HG02610 (cell line): ENCODE results near the gene TMBIM1.
"Not testable (repeated sequence)": the region's sequence is repeated elsewhere in the genome, so short reads cannot be mapped to it uniquely, and the experiment has no call there.

ENCODE experiments used
- ATAC-seq: cut with Tn5 transposase; IDR thresholded peaks from one replicate; pipeline ENCODE4 v1.9.1; 2021; ENCODE audit warnings: mild to moderate bottlenecking, moderate library complexity; ENCODE audit not compliant: unreplicated experiment

Gene TMBIM1

DNA sequence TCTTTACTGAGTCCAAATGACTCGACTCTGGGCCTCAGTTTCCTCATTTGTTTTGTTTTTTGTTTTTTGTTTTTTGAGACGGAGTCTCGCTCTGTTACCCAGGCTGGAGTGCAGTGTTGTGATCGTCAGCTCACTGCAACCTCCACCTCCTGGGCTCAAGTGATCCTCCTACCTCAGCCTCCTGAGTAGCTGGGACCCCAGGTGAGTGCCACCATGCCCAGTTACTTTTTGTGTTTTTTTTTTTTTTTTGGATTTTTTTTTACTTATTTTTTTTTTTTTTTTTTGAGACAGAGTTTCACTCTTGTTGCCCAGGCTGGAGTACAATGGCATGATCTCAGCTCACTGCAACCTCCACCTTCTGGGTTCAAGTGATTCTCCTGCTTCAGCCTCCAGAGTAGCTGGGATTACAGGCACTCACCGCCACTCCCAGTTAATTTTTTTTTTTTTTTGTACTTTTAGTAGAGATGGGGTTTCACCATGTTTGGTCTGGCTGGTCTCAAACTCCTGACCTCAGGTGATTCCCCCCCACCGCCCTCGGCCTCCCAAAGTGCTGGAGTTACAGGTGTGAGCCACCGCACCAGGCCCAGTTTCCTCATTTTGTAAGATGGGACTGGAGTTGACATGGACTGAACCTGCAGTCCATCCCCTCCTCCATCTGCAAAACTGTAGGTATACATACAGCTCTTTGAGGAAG is 18.9 kb downstream of the TMBIM1 start:
- not testable (repeated sequence) for ATAC-seq

DNA sequence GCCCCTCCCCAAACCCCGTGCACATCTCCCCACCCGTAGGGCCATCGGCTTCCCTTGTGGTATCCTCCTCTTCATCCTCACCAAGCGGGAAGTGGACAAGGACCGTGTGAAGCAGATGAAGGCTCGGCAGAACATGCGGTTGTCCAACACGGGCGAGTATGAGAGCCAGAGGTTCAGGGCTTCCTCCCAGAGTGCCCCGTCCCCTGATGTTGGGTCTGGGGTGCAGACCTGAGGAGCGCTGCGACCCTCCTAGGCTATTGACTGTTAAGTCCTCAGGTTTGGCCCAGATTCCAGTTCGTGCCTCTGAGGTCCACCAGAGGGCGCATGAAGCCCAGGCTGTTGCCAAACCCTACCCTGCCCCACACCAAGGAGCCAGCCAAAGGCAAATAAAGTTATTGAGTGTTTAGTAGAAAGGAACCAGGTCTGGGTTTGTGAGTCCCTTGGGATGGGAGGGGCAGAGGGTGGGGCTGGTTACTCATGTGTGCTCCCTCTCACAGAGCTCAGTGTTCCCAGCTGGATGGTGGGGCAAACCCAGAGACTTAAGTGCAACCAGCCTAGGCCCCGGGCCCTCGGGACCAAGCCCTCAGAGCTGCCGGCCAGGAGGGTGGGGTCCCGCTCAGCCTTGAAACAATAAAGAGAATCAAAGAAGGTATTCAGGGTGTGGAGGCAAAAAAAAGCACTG is 19.6 kb downstream of the TMBIM1 start:
- ATAC-seq = no peak

DNA sequence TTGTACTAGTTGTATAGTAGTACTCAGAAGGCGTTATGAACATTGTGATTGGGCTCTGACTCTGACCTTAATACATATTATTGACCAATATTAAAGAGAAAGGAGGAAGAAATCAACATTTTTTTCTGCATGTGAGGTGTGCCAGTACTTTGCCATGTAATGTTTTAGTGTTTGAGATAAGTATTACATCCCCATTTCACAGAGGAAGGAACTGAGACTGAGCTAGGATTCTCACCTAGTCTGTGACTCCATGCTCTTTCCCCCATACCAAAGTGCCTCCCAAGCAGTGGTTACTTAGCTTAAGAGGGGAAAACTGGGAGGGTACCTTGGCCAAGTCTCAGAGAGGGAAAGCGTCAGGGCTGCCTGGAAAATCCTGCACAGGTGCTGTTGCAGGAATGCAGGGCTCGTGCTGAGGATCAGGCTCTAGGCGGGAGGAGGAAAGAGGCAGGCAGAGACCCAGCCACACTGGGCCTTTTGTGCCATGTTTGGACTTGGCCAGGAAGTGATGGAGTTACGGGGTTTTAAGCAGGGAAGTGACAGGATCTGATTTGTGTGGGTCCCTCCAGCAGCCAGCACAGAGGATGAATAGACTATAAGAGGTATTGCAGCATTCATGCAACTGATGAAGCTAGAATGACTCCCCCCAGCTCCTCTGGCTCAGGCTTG is 20.3 kb downstream of the TMBIM1 start:
- no peak for ATAC-seq

DNA sequence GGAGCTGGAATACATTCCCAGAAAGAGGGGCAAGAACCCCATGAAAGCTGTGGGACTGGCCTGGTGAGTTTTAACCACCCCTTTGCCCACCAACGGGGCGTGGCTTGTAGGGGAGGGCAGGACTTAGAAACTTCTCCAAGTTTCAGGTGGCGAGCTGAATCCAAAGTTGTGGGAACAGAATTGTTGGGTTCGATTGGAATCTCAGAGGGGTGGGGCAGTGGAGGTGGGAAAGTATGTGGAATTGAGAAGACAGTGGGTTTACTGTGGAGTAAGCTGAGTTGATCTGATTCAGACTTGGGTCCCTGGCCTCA is 20.9 kb downstream of the TMBIM1 start:
- ATAC-seq = no peak

DNA sequence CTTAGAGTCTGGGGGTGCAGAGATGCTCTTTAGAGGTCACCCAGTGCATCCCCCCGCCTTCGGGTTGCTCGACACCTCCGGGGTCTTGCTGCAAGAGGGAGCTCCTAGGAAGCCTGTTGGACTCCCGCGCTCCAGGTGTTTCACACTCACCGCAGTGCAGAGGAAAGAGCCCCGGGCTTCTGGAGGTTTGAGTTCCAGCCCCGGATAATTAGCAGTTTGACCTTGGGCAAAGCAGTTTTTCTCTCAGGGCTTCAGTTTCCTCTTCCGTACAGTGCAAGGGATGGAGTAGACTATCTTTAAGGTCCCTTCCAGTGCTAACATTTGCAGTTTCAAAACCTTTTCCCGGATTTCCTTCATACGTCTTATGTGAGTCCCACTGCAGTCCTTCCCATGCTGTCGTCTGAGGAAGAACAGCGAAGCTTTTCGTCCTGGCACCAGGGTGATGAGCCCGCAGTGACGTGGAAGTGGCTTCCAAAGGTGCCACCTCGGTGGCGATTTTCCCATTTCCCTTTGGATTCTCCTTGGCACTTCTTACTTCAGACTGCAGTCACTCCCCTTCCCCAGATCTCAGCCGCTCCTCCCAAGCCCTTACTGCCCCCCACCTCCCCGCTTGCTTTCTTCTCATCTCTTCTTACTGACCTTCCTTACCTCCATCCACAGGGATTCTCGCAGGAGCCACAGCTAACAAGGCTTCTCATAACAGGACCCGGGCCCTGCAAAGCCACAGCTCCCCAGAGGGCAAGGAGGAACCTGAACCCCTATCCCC is 21.4 kb downstream of the TMBIM1 start:
- no peak for ATAC-seq

DNA sequence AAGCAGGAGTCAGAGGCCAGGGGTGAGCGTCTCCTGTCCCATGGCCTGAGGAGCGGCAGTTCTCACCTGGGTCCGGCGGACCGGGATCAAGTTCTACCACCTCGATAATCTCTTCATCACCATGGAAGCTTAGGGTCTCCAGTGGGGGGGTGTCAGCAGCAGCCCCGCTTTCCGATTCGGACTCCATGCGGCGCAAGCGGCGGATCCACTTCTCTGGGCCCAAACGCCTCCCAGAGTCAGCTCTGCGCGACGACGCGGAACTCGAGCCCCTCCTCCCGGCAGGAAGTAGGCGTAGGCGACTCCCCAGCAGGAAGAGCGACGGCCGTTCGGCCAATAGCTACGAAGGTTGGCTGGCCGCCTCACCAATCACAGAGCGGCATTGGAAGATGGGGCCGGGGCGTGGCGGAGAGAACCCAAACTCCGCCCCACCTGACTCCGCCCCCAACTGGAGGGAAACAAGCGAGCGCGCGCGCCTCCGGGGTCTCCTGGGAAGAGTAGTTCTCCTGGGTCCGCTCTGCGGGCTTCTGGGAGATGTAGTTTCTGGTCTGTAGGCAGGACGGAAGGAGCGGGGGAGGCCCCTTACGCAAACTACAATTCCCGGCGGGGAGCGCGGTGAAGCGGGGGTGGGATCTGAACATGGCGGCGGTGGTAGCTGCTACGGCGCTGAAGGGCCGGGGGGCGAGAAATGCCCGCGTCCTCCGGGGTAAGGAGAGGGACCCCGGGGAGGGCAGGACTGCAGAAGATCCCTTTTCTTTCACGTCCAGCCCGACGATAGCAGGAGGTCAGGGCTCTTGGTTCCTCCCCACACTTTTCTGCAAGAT is 22.2 kb downstream of the TMBIM1 start, which contains the start of the genes AAMP and PNKD:
Gene AAMP, minus strand, starts transcription at position 238 of the 821 bp plus-strand sequence. Its CDS starts 51 bp downstream, at position 187.
Gene PNKD, plus strand, starts transcription at position 620 of the 821 bp plus-strand sequence. Its CDS starts 17 bp downstream, at position 637.
- peak; percentile 92 for ATAC-seq

DNA sequence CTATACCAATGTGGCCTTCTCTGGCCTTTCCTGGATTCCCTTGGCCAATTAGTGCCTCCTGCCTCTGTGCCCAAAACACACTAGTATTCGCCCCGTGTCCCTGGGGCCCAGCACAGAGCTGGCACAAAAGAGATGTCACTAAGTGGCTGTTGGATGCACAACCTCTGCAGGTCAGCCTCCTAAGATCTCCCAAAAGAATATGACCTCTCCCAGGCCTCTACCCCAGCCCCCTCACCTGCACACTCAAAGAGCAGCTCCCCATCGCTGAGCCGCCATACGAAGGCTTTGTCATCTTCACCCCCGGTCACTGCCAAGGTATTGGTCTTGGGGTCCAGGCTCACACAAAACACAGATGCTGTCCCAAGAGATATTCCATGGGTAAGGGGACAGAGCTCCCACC is 25.0 kb downstream of the TMBIM1 start:
- no peak for ATAC-seq

DNA sequence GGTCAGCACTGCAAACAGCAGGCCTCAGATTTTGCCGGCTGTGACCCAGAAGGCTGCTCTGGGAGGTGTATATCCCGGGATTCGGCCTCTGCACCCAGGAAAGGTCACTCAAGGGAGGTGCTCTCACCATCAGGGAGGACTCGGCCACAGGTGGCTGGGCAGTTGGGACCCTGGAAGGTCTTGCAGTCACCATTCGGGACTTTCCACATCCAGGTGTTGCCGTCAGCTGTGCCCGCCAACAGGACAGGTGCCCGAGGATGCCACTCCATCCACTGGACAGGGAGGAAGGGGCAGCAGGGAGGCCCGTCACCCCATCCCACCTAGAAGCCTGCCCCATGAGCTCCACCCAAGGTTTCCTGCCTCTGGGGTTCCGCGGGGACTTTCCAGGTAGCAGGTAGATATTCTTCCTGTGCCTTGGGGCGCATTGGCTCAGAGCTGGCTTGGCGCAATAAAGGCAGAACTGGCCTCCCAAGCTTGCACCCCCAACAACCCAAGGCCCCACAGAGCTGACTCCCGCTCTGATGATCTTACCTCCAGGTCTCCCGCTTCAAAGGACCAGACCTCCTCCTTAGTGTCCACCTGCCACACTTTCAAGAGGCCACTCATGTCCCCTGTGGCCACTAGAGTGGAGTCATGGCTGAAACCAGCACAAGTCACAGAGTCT is 25.9 kb downstream of the TMBIM1 start:
- no peak for ATAC-seq

DNA sequence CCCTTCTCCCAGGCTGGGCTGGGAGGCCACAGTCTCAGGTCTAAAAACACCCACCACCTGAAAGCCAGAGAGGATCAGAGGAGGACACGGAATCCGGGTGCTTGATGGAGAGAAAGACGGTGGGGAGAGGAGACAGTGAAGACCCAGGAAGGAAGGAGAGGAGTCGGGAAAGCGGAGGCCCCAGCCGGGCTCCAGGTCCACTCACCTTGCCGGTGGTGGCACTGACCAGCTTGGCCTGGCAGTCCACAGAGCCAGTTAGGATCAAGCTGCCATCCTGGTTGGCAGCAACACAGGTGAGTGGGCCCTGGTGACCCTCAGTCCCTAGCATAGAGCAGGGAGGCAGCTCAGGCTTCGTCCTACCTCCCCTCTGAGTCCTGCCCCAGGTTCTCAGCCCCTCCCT is 26.7 kb downstream of the TMBIM1 start:
- no peak for ATAC-seq

DNA sequence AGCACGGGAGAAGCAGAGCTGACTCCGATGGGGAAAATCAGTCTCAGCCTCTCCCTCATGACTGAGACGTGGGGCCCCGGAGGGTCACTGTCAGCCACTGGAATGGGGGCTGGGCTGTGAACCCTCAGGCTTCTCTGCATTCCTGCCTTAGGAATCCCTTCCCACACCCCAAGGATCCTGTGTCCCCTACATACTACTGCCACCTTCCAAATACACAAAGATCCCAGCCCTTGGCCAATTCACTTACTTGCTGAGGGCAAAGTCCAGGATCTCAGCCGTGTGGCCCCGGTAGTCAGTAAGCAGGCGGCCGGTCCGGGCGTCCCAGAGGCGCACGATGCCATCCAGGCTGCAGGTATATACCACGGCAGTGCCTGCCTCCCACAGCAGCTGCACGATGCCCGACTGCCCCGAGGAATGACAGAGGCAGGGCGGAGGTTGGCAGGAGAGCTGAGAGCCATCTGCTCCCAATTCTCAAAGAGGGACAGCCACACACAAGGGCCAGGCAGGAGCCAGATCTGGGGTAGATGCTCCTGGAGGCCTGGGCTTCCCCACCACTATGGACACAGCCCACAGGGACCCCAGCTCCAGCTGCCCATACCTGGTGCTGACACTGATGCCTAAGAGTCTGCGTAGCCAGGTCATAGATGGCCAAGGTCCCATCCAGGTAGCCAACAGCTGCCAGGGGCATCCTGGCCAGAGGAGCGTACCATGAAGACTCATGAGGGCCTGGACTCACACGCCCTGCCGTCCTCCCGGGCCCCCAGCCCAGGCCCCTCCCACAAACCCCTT is 27.3 kb downstream of the TMBIM1 start:
- ATAC-seq = no peak

DNA sequence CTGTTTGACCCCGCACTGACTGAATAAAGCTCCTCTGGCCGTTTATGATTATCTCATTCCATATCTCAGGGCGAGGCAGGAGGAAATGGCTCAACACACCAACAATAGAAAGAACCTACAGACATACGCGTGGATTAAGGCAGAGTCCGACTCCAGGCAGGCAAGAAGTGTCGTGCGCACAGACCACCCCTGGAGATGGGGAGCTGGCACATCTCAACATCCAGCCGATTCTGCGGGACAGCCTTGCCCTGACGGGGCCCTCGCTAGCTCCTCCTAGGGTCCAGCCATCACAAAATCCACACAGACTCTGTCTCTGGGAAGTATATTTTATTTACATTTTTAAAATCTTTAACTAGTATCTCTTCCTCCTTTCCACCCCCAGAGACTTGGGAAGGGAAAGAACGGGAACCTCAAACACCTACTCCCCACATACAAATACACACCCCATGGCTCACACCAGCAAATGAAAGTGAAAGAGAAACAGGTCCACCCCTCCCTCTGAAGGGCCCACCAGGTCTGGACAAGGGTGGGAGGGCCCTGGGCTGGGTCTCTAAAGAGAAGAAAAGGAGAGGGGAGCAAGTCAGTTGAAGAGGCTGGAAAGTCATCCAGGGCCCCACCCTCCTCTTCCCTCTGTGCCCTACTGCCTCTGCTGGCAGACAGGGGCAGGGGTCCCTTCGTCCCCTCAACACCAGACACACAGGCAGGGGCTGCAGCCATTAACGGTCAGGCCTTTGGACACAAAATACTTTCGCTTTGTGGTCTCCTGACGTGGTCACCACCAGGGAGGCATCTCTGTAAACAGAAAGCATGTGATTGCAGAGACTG is 28.3 kb downstream of the TMBIM1 start:
- no peak for ATAC-seq

DNA sequence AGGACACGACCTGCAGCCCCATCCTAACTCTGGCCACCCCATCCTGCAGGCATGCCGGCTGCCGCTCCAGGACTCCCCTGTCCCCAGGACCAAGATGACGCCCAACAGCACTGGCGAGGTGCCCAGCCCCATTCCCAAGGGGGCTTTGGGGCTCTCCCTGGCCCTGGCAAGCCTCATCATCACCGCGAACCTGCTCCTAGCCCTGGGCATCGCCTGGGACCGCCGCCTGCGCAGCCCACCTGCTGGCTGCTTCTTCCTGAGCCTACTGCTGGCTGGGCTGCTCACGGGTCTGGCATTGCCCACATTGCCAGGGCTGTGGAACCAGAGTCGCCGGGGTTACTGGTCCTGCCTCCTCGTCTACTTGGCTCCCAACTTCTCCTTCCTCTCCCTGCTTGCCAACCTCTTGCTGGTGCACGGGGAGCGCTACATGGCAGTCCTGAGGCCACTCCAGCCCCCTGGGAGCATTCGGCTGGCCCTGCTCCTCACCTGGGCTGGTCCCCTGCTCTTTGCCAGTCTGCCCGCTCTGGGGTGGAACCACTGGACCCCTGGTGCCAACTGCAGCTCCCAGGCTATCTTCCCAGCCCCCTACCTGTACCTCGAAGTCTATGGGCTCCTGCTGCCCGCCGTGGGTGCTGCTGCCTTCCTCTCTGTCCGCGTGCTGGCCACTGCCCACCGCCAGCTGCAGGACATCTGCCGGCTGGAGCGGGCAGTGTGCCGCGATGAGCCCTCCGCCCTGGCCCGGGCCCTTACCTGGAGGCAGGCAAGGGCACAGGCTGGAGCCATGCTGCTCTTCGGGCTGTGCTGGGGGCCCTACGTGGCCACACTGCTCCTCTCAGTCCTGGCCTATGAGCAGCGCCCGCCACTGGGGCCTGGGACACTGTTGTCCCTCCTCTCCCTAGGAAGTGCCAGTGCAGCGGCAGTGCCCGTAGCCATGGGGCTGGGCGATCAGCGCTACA is 29.4 kb downstream of the TMBIM1 start:
- ATAC-seq = no peak

DNA sequence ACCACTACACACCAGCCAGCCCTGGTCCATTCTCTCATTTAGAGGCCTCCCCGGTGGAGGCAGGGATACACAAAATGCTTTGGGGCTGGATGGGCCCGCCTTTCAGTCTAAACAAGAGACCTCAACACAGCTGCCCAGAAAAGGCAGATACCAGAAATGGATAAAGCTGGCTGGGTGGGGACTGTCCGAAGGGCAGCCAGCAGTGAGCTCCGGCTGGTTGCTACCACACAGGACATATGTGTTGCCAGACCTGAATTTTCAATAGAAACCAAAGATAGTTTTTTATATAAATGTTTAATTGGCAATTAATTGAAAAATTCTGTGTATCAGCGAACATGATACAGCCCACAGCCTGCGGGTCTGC is 30.1 kb downstream of the TMBIM1 start:
- ATAC-seq = no peak

DNA sequence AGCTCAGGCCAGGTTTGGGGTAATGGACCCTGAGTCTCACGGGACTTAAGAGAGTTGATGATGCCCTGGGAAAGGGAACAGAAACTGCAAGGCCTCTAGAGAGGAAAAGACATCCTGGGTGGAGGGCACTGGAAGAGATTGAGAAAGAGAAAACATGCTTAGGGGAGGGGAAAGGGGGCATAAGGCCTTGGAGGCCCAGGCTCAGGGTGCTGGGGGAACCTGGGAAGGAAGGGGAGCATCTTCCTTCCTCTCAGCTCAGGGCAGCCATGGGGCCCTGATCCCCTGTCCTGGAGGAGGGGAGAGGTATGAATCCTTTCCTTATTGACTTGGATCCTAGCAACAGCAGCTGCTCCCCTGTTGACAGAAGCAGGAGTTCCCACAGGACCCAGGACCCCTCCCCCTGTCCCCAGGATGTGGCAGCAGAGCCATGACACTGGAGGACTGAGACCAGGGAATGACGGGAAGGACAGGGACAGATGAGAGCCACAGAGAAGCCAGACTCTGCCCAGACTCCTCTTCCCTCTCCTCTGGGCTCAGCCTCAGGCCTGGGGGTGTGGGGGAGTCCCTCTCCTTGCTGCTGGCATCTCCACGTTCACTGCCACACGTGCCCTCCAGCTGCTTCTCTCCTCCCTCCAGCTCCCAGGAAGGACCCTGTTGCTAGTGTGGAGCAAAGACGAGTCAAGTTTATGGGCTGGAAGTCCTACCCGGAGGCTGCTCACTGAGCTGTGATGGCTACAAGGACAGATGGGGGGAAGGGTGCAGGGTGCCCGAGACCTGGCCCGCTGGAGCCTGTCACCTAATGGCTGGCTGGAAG is 30.7 kb downstream of the TMBIM1 start:
- ATAC-seq = no peak

DNA sequence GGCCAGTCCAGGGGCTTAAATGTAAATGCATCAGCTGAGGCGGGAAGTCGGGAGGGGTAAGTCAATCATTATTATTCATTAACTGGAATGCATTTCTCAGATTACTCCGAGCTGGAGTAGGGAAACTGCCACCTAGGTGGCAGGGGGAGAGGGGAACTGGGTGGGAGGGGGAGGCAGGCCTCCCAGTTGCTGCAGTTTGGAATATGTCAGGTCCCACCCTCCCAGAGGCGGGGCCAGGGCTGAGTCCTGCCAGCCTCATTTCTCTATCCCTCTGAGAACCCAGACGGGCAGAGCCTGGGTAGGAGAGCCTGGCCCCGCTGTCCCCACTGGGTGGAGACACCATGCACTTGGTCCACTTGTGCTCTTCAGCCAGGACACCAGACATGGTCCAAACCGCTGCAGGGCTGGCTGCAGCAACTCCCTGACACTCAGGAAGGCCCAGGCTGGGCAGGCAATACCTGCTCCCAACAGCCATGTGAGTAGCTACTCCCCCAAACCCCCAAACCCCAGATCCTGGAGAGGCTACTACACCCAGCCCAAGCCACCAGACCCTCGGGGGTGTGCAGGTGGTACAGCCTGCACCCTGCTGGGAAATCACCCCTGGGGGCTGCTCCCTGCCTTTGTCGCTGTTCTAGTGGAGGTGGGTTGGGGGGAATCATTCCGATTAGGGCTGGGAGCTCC is 31.4 kb downstream of the TMBIM1 start, which contains the start of gene GPBAR1:
Gene GPBAR1, plus strand, starts transcription at position 274 of the 681 bp plus-strand sequence. CDS start 1,710 bp downstream, outside the sequence.
- ATAC-seq = no peak

DNA sequence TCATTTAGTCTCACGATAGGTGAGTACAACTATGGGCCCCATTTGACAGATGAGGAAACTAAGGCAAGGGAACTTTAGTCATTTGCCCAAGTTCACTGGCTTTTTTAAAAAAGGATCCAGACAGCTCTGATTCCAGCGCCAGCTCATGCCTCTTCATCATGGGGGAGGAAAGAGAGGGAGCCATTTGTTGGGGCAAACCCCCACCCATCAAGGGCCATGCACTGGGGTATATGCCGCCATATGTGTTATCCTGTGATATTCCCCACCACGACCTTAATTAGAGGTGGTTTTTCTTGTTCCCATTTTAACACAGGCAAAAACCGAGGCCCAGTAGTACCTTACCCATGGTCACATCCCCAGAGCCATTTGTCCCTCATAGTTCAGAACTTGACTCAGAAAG is 32.1 kb downstream of the TMBIM1 start:
- ATAC-seq = no peak
